Measurements from ENCODE around the gene MAD1L1.

Gene MAD1L1

DNA sequence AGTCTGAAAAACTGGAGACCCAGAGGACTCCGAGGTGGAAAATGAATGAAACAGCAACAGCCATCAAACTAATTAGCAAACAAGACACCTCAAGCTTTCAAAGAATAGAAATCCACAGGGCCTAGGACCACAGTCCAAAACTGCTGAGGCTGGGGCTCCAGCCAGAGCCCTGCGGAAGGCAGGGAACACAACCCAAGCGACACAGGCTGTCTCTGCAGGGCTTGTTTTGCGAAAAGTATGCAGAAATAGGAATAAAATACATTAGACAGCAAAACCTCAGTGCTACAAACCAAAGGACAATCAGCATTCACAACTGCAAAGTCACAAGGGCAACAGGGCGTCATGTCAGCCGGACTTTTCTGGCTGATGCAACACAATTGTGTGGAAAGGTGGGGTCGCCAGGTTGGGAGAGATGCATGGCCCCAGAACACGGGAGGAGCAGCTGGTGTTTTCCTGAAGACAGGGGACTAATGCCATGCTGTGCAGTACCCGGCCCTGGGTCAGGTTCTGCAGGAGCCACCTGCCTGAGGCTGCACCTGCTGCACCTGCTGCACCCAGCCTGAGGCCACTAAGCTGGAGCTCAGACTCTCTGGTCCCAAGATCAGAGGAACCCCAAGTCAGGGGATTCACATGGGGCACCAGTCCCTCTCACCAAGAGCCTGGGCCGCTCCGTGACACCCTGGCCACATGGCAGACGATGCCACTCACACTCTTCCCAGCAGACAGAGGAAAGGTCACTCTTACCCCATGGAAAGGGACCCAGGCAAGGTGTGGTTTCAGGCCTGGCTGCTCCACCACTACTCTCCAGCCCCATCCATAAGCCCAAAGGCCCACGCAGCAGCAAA lies 74.2 kb downstream of the MAD1L1 start:
- DNase-seq (ENCODE audit: low read depth in 2 of 2): no peak

DNA sequence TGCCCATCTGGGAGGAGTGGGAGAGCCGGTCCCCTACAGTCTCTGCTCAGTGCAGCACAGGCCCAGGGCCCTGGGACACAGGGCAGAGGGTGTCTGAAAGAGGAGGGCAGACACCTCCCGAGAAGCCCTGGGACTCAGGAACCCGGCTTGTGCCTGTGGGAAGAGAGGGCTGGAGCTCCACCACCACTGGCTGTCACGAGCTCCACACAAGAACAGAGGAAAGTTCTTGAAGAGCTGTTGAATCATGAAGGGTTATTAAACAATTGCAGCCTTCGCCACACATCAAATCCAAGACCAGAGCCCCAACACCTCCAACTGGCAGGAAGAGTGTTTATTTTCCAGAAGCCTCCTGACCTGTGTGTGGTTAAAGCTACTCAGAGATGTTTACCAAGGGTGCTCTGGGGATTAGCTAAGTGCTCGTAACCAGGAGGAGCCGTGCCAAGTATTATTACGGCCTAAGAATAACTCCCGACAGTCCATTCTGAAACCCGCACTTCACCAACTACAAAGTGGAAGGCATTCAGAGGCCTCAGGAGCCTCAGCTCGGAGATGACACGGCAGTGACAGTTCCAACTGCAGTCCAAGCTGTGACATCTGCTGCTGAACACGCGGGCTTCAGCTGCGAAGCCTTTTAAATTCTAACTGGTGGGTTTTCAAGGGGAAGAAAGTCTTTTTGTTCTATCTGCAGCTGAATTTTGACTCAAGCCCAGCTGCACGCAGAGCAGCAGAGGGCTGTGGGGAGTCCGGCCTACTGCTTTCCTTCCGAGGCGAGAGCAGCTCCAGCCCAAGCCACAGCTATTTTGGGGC lies 75.1 kb downstream of the MAD1L1 start:
- DNase-seq (ENCODE audit: low read depth in 2 of 2): peak; percentile 65 to 67

DNA sequence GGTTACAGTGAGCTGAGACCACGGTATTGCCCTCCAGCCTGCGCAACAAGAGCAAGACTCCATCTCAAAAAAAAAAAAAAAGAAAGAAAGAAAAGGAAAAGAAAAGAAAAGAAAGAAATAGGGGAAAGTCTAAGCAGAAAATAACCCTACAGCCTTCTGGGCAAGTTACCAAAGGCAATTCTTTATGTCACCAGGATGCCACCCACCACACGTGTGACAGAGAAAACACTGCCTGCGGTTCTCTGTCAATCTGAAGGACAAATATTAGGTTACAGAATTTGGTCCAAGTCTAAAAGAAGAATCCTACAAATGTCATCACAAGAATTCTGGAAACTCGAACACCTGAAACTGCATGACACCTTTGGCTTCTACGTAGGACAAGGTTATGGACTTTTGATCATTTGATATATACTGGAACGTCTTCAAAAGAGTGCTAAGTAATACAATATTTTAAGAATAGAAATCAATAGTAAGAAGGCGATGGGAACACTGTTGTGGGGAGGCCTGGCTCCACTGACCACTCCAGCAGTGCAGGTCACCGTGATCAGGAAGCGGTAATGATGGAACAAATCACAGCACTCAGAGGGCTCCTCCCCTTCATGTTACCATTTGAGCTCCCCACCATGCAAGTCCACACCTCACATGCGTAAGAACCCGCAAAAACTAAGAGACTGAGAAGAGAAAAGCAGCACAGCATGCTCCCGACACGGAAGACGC lies 75.8 kb downstream of the MAD1L1 start:
- no peak for DNase-seq (ENCODE audit: low read depth in 2 of 2)

DNA sequence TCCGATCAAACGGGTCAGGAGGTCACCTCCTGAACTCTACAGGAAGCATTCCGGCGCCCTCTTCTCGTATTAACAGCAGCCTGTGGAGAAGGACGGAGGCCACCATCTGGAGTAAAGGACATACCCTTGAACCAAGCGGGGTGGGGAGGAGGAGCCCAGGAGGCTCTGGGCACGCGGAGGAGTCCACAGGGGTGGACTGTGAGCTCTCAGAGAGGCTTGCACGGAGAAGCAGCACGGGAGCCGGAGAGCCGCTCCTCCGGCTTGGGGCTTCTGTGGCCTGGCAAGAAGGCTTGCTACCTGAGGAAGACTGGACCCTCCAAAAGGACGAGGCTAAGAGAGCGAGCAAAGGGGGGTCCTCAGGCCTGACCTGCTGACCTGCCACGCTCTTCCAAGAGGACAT lies 77.9 kb downstream of the MAD1L1 start:
- DNase-seq (ENCODE audit: low read depth in 2 of 2): no peak

DNA sequence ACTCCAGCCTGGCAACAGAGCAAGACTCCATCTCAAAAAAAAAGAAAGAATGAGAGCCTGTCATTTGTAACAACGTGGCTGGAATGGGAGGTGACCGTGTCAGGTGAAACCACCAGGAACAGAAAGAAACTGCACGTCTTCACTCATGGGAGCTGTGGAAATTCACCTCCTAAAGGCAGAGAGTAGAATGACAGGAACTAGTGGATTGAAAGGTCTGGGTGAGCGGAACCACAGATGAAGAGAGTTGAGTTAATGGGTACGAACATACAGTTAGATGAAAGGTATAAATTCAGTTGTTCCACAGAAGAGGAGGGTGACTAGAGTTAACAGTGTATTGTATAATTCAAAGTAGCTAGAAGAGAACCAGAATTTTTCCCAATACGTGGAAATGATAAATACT lies 78.6 kb downstream of the MAD1L1 start:
- no peak for DNase-seq (ENCODE audit: low read depth in 2 of 2)

DNA sequence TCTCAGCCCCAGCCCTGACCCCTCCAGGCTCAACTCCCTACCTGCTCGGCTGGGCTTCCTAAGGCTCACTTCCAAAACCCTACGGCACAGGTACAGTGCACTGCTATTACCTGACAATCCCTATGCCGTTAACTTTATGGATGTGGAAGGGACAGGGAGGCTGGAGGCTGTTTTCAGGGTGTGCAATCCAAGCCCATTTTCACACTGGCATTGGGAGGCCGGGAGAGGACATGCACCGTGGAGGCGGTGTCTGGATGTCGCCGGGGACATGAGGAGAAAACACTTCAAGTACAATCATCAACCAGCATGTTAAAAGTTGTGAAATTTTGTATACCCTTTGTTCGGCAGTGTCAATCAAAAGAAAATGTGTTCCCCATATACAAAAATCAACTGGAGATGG lies 80.1 kb downstream of the MAD1L1 start:
- no peak for DNase-seq (ENCODE audit: low read depth in 2 of 2)

DNA sequence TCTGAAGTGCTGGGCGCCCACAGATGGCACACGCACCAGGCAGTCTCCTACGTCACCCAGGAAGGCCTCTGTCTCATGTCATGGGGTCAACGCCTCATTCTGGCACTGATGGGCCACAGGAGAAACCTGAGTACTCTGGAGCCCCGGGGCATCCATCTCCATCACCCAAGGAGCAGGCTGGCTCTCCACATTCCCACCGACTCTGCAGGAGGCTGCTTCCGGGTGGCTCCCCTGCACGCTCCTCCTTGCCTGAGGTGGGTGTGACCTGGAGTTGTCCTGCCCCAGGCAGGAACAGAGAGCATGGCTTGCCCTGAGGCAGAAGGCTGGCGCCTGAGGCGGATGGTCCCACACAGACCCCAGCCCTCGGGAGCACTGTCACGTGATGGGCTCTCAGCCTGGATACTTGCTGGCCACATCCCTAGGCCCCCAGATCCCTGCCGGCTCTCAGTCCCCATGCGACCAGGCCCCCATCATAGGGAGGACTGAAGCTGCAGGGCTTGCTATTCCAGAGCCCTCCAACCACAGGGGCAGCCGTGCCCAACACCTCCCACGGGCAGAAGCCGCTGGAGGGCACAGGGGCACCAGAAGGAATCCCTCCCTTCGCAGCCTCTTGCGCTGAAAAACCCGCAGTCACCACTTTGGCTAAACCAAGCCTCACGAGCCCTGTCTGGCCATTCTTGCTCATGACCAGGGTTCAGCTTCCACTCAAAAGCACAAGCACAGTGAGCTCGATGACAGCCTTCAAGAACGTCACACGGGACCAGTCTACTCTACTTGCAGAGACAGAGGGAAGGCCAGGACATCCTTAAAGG lies 80.7 kb downstream of the MAD1L1 start:
- no peak for DNase-seq (ENCODE audit: low read depth in 2 of 2)

DNA sequence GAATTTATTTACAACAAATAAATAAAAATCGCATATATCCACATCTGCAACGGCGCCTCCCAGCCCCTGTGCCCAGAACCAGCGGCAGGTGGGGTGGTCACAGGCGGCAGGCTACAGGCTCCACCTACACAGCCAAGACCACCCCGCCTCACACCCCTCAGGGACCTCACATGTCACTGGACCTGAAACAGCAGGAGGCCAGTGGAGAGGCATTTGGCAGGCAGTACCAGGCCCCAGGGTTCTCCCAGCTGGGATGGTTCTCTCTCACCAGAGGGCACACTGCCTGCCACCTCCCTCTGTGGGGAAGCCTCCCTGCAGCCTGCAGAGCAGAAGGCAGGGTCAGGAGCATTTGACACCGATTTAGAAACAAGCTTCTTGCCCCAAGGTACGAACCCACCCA lies 81.5 kb downstream of the MAD1L1 start:
- DNase-seq (ENCODE audit: low read depth in 2 of 2): no peak

DNA sequence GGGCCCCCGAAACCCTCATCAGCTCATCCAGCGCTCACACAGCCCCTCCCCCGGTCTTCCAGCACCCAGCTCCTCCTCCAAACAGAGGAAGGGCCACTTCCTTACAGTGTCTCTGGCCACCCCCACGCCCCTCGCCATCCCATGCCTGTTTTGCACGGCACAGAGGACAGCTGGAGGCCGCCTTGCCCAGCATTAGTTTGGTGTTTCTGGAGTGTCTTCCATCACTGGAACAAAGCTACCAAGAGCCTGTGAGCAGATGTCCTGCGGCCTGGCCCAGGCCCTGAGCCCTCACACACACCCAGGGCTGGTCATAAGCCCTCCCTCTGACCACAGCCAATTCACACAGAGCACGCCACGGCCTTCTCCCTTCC lies 82.3 kb downstream of the MAD1L1 start:
- DNase-seq (ENCODE audit: low read depth in 2 of 2): no peak

DNA sequence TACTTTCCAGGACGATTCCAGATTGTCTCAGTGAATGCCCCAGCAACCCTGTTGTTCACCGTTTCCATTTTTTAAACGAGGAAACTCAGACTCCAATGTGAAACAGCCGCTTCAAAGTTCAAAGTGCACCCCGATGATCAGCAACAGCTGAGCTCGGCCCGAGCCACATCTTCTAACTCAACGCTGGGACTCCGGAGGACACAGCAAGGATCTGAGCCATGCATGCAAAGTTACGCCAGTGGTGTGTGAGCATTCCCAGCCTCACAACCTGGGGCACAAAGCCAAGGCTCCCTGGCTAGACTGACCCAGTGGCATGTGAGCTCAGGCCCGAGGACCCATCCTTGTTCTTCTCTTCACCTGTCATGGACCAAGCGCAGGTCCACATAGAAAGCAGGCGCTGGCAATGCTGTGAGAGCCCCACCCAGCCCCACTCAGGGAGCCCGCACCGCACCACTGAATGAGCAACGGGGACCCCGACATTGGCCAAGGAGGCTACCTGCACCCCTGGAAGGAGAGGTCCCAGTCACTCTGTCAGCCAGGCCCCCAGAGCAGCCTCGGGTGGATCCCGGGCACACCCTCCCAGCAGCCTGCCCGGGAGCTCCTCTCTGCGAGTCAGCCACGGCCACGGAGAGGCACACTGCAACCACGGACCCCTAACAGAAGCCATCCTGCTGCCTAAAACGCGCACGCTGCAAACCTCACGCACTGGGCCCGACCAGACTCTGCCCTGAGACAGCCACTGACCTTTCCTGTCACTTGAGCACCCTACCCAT lies 82.9 kb downstream of the MAD1L1 start:
- no peak for DNase-seq (ENCODE audit: low read depth in 2 of 2)

DNA sequence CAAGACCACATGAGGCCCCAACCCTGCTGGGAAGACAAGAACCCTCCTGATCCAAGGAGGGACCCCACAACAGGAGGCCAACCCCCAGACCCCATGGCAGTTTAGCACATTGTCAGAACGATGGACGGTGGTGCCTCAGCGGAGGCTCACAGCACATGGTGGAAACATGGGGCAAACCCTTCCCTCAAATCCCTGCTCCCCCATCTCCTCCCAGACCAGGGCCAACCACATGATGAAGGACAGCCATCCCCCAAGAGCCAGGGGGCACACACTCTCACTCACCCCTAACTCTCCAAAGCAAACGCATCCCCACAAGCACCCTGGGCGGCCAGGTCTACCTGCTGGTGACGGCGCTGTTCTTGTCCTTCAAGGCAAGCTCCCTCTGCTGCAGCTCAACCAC lies 83.9 kb downstream of the MAD1L1 start:
- no peak for DNase-seq (ENCODE audit: low read depth in 2 of 2)

DNA sequence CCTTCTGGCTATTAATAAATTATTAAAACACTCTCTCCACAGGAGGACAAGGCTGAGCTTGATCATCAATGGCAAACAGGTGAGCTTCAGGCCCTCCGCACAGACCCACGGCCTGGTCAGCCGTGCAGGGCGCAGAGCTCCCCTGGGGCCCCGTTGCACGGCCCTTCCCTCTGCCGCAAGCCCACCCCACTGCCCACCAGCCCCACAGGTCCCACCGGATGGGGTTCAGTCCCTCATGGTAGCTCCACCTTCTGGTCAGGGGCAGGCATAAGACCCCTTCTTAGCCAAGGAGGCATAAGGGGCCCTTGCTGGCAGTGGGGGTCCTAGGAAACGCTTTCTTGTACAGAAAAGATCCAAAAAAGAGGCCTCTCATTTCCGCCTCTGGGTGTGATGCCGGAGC lies 84.6 kb downstream of the MAD1L1 start:
- DNase-seq (ENCODE audit: low read depth in 2 of 2): no peak

DNA sequence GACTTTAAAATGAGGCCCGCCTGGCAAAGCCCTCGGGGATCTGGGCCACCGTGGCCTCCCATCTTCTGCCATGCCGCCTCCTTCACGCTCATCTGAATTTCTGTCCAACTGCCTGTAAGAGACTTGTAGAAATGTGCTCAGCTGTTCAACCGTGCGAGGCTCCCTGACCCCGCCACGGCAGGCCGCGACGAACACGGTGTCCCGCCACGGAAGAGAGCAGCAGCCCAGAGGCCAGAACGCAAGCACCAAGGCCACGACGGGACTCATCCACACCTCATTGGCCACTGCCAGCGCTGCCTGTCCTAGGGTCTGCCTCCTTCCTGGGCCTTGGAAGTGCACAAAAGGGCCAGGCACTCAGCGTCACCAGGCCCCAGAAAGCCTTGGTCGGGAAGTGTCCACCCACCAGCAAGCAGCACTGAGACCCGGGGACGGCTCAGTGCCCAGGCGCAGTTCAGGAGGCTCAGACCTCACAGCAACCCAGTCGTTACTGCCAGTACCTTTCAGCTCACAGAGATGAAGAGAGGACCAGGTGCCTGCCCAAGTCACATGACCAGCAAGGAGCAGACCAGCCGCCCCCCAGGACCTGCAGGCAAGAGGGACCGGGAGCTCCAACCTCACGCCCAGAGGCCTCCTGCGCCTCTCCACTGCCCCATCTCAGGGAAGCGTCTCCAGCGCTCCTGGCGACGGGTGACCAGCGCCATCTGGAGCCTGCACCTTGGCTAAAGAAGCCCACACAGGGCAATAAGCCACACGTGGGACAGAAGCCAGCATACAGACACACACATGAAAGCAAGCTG lies 85.9 kb downstream of the MAD1L1 start:
- DNase-seq (ENCODE audit: low read depth in 2 of 2): no peak

DNA sequence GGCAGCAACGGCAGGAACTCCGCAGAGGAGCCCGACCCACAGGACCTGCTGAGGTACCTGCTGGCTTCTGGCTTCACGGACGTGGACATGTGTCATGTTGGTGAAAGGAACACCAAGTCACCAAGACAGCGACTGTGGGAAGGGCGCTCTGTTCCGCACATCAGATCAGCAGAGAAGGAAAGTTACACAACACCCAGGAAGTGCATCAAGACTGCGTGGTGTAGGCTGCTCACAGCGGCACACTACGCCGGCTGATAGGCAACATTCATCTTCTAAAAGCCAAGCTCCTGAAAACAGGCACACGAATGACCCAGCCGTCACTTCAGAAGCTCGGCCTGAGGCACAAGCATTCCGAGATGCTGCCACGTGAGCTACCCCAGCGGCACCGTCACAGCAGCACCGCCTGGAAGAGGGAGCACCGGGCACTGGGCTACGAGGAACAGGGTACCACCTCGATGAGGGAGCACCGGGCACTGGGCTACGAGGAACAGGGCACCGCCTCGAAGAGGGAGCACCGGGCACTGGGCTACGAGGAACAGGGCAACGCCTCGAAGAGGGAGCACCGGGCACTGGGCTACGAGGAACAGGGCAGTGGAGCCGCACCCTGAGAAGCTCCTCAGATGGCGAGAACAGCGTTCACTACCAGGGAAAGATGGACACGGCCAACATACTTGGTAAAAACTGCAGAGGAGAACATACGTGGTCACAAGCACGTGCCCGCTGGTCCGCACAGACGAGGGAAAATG lies 86.7 kb downstream of the MAD1L1 start:
- no peak for DNase-seq (ENCODE audit: low read depth in 2 of 2)

DNA sequence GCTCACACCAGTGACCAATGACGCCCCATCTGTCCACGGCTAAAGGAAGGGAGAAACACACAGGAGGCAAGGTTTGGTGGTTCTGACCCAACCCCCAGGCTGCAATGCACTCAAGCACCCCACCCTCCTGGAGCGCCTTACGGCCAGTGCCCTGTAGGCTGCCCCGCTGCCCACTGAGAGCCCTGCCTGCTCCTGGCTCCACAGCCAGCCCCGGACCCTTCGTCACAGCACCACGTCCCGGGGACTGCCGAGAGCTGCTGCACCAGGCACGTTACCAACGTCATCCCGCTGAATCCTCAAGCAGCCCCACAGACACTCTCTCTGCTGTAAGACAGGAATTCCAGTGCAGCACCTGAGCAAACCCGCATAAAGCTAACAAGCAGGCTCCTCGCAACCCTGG lies 87.8 kb downstream of the MAD1L1 start:
- no peak for DNase-seq (ENCODE audit: low read depth in 2 of 2)

DNA sequence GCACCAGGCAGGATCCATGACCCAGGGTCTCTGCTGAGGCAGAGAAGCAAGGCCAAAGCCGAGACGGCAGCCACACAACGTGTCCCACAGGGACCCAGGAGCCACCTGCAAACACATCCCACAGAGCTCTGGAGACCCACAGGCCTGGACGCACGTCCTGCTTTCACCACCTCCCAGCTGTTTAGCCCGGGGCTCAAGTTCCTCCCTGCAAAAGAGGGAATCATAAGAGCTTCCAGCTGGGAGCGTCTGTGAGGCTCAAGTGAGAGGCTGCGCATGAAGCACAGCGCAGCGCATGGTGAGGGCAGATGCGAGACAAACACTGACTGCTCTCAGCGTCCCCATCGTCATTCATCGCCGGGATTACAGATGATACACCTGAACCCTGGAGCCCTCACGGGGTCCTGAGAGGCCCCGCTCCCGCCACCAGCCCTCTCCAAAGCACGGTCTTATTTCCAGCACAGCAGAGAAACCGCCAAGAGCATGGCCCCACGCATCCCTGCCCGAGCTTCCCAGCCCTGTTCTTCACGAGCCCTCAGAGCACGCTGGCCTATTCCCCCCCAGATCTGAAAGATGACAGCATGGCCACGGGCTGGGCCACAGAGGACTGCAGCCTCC lies 88.7 kb downstream of the MAD1L1 start:
- no peak for DNase-seq (ENCODE audit: low read depth in 2 of 2)

DNA sequence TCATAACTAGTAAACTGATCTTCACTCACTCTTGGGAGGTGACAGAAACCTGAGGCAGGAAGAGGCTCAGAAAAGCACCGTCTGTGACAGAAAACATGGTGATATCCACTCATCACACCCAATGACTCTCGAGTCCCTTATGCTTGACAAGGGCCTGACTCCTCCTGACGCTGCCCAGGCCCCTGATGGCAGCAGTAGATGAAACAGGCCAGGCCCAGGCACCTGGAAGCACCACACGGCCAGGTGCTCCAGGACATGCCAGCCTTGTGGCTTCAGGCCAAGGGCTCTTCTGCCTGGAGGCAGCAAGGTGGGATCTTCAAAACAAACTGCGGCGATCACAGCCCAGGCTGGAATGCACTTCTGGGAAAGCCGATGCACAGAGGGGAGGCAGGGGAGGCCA lies 89.3 kb downstream of the MAD1L1 start:
- no peak for DNase-seq (ENCODE audit: low read depth in 2 of 2)

DNA sequence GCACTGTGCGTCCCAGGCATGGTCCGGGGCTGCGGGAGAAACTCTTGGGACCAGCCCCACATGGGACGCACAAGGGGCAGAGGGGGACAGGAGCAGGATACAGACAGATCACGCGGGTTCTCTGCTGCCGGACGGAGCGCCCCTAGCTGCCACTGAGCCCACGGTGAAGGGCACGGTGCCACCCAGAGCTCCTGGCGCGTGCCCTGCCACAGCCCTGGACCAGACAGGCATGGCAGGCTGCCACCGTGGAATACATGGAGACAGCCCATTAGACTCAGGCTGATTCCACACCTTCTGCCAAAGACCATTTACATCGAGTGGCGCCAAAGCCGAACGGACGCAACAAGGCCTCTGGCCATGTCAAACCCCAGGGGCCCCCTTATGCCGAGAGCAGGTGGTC lies 90.4 kb downstream of the MAD1L1 start:
- no peak for DNase-seq (ENCODE audit: low read depth in 2 of 2)

DNA sequence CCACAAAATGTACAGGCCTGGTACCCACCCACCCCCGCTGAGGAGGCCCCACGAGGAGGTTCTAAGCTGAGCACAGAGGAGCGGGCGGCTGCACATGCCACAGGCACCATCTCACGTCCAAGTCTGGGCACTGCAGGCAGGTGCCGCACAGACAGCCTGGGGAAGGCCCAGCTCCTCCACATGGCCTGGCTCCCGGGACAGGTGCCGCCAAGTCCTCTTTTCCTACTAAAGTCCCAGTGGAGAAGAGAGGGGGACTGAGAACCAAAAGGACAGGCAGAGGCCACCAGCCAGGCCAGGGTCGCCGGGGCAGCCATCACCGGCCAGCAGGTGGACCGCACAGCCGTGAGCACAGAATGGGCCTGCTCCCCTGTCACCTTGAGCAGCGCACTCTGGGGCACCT lies 91.1 kb downstream of the MAD1L1 start:
- DNase-seq (ENCODE audit: low read depth in 2 of 2): no peak

All from fibroblast of skin of left biceps (primary cell).